Epithelial cell of proximal tubule (primary cell): ENCODE data around the gene CACNG6. TPM values are rescaled to one million over a fixed set of nuclear protein-coding genes. Genes with fewer than 3 reads are reported as not detected.
"Not testable (repeated sequence)": the region's sequence is repeated elsewhere in the genome, so short reads cannot be mapped to it uniquely, and the experiment has no call there.

Experiments
- DNase-seq: peaks from one replicate; pipeline ENCODE4 v3.0.0-alpha.2; 2011; ENCODE audit warnings: low read depth
- H3K4me3 ChIP-seq: 2 replicates; pipeline ENCODE4 v1.5.1; 2011; ENCODE audit warnings: low read depth, mild to moderate bottlenecking, low read length
- CTCF ChIP-seq: conservative IDR thresholded peaks from 2 replicates; pipeline ENCODE4 v1.5.1; 2012; ENCODE audit warnings: low read depth, mild to moderate bottlenecking, low read length
- total RNA-seq: library from RNA; depleted of rRNA; stranded (reverse); fragments of >200 nt; gene quantifications from 2 replicates; pipeline ENCODE4 v1.2.3, GENCODE V29; 2015

Gene CACNG6
- total RNA-seq, 1 donor from 2014 or later: 0.29 TPM

GRCh38 chr19:53947624-53948023 lies 43.8 kb upstream of the CACNG6 start:
- H3K4me3 ChIP-seq: no peak overlapping the region
- DNase-seq: no peak
- no peak for TF ChIP-seq CTCF

GRCh38 chr19:53948611-53949010 lies 42.8 kb upstream of the CACNG6 start:
- H3K4me3 ChIP-seq, DNase-seq: not testable (repeated sequence)

GRCh38 chr19:53951436-53951835 lies 40.0 kb upstream of the CACNG6 start:
- no peak overlapping the region for H3K4me3 ChIP-seq
- no peak for TF ChIP-seq CTCF
- DNase-seq: no peak

- TF ChIP-seq CTCF: no peak
- H3K4me3 ChIP-seq: no peak overlapping the region
- DNase-seq: no peak
These were observed 39.5 kb upstream of the CACNG6 start for GRCh38 chr19:53951947-53952346.

GRCh38 chr19:53953383-53953782 lies 38.1 kb upstream of the CACNG6 start:
- no peak for TF ChIP-seq CTCF
- H3K4me3 ChIP-seq: no peak overlapping the region
- DNase-seq: no peak

- H3K4me3 ChIP-seq: no peak overlapping the region
- DNase-seq: no peak
- TF ChIP-seq CTCF: no peak
These were observed 33.8 kb upstream of the CACNG6 start for GRCh38 chr19:53957448-53958167.

GRCh38 chr19:53958168-53958571 lies 33.3 kb upstream of the CACNG6 start:
- DNase-seq: no peak
- TF ChIP-seq CTCF: no peak
- no peak overlapping the region for H3K4me3 ChIP-seq
